HepG2 (cell line): ENCODE measurements around the gene HERC6.

Experiments
- CBX5 ChIP-seq: sonication (generic); formaldehyde crosslinking; IDR thresholded peaks from 2 replicates; pipeline ENCODE4 v1.4.0; 2020; ENCODE audit warnings: missing genetic modification reagents, borderline replicate concordance
- EZH2 ChIP-seq: conservative IDR thresholded peaks from 2 replicates; pipeline ENCODE4 v1.6.1; 2012; ENCODE audit warnings: mild to moderate bottlenecking, low read depth, low read length, moderate library complexity
- HMG20B ChIP-seq: conservative IDR thresholded peaks from 2 replicates; pipeline ENCODE4 v1.6.1; 2016; ENCODE audit warnings: missing genetic modification reagents, missing compliant biosample characterization
- NR2C2 ChIP-seq: sonication (generic); formaldehyde crosslinking; IDR thresholded peaks from 2 replicates; pipeline ENCODE4 v1.4.0; 2020; ENCODE audit warnings: missing genetic modification reagents, mild to moderate bottlenecking, moderate library complexity, borderline replicate concordance
- RCOR2 ChIP-seq: IDR thresholded peaks from 2 replicates; pipeline ENCODE4 v1.6.1; 2016; ENCODE audit warnings: missing biosample characterization, missing genetic modification reagents
- TEAD3 ChIP-seq: optimal IDR thresholded peaks from 2 replicates; pipeline ENCODE3; 2016; ENCODE audit warnings: borderline replicate concordance
- YY1 ChIP-seq: IDR thresholded peaks from 2 replicates; pipeline ENCODE4 v1.6.1; 2011; ENCODE audit warnings: low read length, low read depth, moderate library complexity, mild to moderate bottlenecking; ENCODE audit not compliant: insufficient read depth, insufficient replicate concordance
- ZNF225 ChIP-seq: sonication (generic); formaldehyde crosslinking; IDR thresholded peaks from 2 replicates; pipeline ENCODE4 v1.4.0; 2020; ENCODE audit warnings: mild to moderate bottlenecking, missing genetic modification reagents
- ZNF496 ChIP-seq: sonication (generic); formaldehyde crosslinking; IDR thresholded peaks from 2 replicates; pipeline ENCODE4 v1.8.1; 2023; ENCODE audit warnings: mild to moderate bottlenecking, moderate library complexity, missing genetic modification reagents; ENCODE audit not compliant: insufficient replicate concordance
- ZNF614 ChIP-seq: IDR thresholded peaks from 2 replicates; pipeline ENCODE4 v1.6.1; 2018; ENCODE audit warnings: missing biosample characterization, missing genetic modification reagents, inconsistent platforms, borderline replicate concordance

DNA sequence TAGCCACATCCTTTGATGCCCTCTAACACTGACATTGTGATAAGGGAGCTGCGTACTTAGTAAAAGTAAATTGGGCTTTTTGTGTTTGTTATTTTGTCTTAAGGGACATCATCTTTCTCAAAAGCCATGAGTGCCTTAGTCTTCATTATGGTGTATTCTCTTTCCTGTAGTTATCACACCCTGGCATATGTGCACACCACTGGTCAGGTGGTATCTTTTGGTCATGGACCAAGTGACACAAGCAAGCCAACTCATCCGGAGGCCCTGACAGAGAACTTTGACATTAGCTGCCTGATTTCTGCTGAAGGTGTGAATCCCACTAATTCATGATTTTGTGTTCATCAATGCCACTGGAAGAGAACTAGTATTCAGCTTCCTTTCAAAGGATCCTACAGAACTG is 18.0 kb downstream of the HERC6 start:
- no peak for TF ChIP-seq HMG20B (CRISPR knock-in tag)
- no peak for TF ChIP-seq ZNF614
- no peak for TF ChIP-seq RCOR2
- TF ChIP-seq YY1, result no peak
- no peak for TF ChIP-seq NR2C2 (CRISPR knock-in tag)
- no peak for TF ChIP-seq ZNF225 (CRISPR knock-in tag)
- no peak for TF ChIP-seq TEAD3
- TF ChIP-seq ZNF496, result no peak
- TF ChIP-seq EZH2, result no peak
- no peak for TF ChIP-seq CBX5 (CRISPR knock-in tag)
